ENCODE data around the gene LAMP5. TPM values are rescaled to one million over a fixed set of nuclear protein-coding genes. Genes with fewer than 3 reads are reported as not detected.

LAMP5 gene, protein sequence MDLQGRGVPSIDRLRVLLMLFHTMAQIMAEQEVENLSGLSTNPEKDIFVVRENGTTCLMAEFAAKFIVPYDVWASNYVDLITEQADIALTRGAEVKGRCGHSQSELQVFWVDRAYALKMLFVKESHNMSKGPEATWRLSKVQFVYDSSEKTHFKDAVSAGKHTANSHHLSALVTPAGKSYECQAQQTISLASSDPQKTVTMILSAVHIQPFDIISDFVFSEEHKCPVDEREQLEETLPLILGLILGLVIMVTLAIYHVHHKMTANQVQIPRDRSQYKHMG
- total RNA-seq: not detected

DNA sequence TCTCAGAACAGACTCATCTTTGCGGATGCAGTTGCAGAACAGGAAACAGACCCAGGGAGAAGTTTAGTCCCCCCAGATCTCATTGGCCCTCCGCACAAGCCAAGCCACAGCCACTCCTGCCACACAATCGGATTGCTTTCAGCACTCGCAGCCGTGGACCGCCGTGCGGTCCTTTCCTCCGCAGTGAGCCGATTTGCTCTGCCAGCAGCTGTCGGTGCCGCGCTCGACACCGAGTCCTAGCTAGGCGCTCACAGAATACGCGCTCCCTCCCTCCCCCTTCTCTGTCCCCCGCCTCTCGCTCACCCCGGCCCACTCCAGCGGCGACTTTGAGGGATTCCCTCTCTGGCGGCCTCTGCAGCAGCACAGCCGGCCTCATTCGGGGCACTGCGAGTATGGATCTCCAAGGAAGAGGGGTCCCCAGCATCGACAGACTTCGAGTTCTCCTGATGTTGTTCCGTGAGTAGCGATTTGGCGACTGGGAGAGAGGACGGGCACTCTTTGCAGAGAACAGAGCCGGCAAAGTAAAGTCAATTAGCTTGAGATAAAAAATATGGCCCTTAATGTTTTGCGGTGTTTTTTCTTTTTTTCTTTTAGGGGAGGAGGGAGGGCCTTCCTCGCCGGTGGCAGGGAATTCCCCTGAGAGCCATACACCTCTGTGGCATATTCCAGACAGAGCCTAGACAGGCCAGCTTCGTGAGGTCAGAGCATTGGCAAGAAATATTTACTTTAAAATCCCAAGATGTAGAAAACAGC, at the start of gene LAMP5:
Gene LAMP5 (plus strand): TSS at position 130 of the 753 bp plus-strand sequence. CDS start 263 bp downstream, at position 393.
- CTCF ChIA-PET: interaction anchor here (1.4 kb wide), 1 partner anchor 106 kb away, joined by 4 read pairs; no protein-coding TSS in a partner anchor
- intact Hi-C loops (cut with DNase I, micrococcal nuclease): no loop called here

DNA sequence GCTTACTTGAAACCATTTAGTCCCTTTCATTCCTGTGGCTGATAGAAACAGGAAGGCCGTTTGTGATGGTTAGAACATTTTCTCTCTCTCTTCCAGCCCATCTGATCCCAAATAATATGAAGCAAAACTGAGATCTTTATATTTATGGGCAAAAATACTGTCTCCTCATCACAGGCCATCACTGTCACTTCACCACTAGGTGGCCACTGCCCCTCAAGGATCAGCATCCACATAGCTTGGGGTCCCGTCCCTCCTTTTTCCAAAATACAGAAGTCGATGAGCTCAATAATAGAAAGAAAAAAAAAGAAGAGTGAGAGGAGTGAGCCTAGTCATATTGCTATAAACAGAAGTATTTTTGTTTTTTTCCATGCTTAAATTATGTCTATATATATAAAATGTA, 46.4 kb upstream of the LAMP5 start:
- DNase-seq (no peak), ATAC-seq (no peak)
- CTCF ChIA-PET: no interaction called here
- no peaks in the 10 kb centered on the region for H3K4me1 Mint-ChIP-seq
- H3K36me3 Mint-ChIP-seq (ENCODE audit: low read depth): no peaks in the 10 kb centered on the region
- no peak overlapping the region for H3K27ac Mint-ChIP-seq
- H3K27me3 Mint-ChIP-seq: no peaks in the 10 kb centered on the region
- H3K4me3 Mint-ChIP-seq: no peak overlapping the region
- intact Hi-C loops (cut with DNase I, micrococcal nuclease): no loop called here
- POLR2A ChIA-PET: no interaction called here
- peaks cover 3% of the 10 kb centered on the region for H3K9me3 Mint-ChIP-seq (ENCODE audit: low read depth)

More for the DNA sequence above, at the start of gene LAMP5:
- H3K36me3 Mint-ChIP-seq (ENCODE audit: low read depth): no peaks in the 10 kb centered on the region
- no peak within 1 kb of the TSS for H3K27ac Mint-ChIP-seq
- no peak within 1 kb of the TSS for H3K4me3 Mint-ChIP-seq
- no peaks in the 10 kb centered on the region for H3K4me1 Mint-ChIP-seq
- peaks cover 60% of the 10 kb centered on the region for H3K27me3 Mint-ChIP-seq
- POLR2A ChIA-PET: no interaction called here
- H3K9me3 Mint-ChIP-seq (ENCODE audit: low read depth): no peaks in the 10 kb centered on the region
- DNase-seq: no peak
- ATAC-seq: no peak

DNA sequence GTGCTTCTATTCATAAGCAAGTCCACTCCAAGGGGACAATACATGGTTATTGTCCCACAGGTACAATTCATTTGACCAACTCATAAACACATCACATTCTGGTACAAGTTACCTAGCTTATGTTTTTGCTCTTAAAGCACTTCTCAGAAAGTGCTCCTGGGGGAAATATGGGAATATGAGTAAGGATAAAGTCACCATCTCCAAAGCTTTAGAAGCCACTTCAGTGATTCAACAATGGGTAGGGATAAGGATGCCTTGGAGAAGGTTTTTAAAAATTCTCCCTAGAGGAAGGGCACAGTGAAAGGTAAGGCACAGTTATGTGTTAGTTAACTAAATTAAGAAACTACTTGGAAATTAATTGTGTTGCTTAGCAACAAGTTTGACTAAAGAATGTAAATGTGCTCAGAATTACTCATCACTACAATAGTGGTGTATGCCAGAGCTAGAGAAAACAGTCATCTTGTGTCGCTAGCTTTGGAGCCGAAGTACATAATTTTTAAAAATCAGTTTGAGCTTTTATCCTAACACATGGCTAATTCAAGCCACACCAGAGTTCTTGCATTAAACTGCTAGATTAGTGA, 39.5 kb upstream of the LAMP5 start:
- no peaks in the 10 kb centered on the region for H3K4me1 Mint-ChIP-seq
- H3K9me3 Mint-ChIP-seq (ENCODE audit: low read depth): no peaks in the 10 kb centered on the region
- ChIA-PET POLR2A (no interaction called here), CTCF (interaction anchor here (0.8 kb wide), 1 partner anchor 14 kb away, joined by 3 read pairs; no protein-coding TSS in a partner anchor)
- H3K4me3 Mint-ChIP-seq: no peak overlapping the region
- no peak for DNase-seq
- no peaks in the 10 kb centered on the region for H3K36me3 Mint-ChIP-seq (ENCODE audit: low read depth)
- no peak overlapping the region for H3K27ac Mint-ChIP-seq
- intact Hi-C loops (cut with DNase I, micrococcal nuclease): no loop called here
- H3K27me3 Mint-ChIP-seq: no peaks in the 10 kb centered on the region
- ATAC-seq: no peak

DNA sequence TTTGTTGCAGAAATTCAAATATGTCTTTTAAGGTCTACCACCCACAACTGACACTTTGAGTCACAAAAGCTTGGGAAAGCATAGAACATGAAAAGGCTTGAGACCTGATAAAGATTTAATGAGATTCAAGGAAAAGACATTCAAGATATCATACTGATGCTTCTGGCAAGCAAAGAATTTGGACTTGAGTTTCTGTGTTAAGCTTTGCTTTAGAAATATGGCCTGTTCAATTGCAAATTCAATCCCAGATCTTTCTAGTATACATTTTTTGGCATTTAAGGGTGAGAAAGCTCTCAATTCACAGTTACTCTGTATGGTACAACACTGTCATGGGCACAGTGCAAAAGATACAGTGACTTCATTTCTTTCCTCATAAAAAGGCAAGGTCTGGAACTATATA, 38.9 kb upstream of the LAMP5 start:
- intact Hi-C loops (cut with DNase I, micrococcal nuclease): no loop called here
- no peak for ATAC-seq

DNA sequence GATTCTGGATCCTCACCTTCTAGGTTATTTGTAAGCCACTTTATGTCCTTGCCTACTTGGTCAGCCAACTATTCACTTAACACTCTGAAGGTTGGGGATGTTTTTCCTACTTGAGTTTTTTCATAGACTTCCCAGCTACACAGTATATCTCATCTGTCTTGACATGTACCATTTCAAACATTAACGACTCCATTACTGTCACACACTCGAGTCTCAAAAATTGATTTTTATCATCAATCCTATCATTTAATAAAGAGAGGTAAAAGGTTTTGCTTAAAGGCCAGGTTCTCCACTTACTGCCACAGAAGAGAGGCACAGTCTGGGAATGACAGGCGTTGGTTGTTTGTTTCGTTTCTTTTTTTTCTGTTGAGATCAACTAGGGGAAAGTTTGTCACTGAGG, 38.2 kb upstream of the LAMP5 start:
- H3K36me3 Mint-ChIP-seq (ENCODE audit: low read depth): no peaks in the 10 kb centered on the region
- CTCF ChIA-PET: interaction anchor here (0.9 kb wide), 1 partner anchor 23 kb away, joined by 3 read pairs; no protein-coding TSS in a partner anchor

More for the DNA sequence above, 38.9 kb upstream of the LAMP5 start:
- H3K4me3 Mint-ChIP-seq: no peak overlapping the region
- H3K9me3 Mint-ChIP-seq (ENCODE audit: low read depth): no peaks in the 10 kb centered on the region
- no peak for DNase-seq
- ChIA-PET POLR2A (no interaction called here), CTCF (interaction anchor here (0.8 to 0.9 kb wide), 2 partner anchors 13 to 23 kb away, joined by 3 read pairs; no protein-coding TSS in a partner anchor)
- H3K27ac Mint-ChIP-seq: no peak overlapping the region
- no peaks in the 10 kb centered on the region for H3K27me3 Mint-ChIP-seq
- no peaks in the 10 kb centered on the region for H3K36me3 Mint-ChIP-seq (ENCODE audit: low read depth)
- no peaks in the 10 kb centered on the region for H3K4me1 Mint-ChIP-seq

DNA sequence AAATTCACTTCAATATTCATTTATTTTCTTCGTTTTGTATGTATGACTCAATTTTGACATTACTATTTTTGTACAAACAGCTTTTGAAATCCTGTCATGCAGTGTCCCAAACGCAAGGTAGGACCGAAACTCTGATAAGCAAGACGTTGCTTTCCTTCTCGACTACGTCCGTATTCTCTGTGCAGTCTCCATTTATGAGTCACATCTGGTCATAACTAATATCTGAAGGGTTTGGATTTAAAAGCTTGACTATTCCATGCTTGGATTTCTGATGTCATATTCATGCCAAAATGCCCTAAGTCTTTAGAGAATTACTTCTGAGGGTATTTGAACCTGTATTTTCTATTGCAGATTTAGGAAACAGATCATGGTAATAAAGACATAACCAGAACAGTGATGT, 37.8 kb upstream of the LAMP5 start:
- Mint-ChIP-seq H3K27me3 (peaks cover 3% of the 10 kb centered on the region), H3K27ac (no peak overlapping the region), H3K4me1 (no peaks in the 10 kb centered on the region), H3K9me3 (ENCODE audit: low read depth) (no peaks in the 10 kb centered on the region), H3K4me3 (no peak overlapping the region), H3K36me3 (ENCODE audit: low read depth) (no peaks in the 10 kb centered on the region)
- ChIA-PET CTCF (interaction anchor here (0.9 kb wide), 1 partner anchor 22 kb away, joined by 3 read pairs; no protein-coding TSS in a partner anchor), POLR2A (no interaction called here)
- intact Hi-C loops (cut with DNase I, micrococcal nuclease): no loop called here
- ATAC-seq: no peak
- DNase-seq: no peak

More for the DNA sequence above, 38.2 kb upstream of the LAMP5 start:
- Mint-ChIP-seq H3K4me1 (no peaks in the 10 kb centered on the region), H3K27me3 (peaks cover 3% of the 10 kb centered on the region), H3K9me3 (ENCODE audit: low read depth) (no peaks in the 10 kb centered on the region), H3K4me3 (no peak overlapping the region), H3K27ac (no peak overlapping the region)
- intact Hi-C loops (cut with DNase I, micrococcal nuclease): no loop called here
- no peak for DNase-seq
- POLR2A ChIA-PET: no interaction called here
- ATAC-seq: no peak

DNA sequence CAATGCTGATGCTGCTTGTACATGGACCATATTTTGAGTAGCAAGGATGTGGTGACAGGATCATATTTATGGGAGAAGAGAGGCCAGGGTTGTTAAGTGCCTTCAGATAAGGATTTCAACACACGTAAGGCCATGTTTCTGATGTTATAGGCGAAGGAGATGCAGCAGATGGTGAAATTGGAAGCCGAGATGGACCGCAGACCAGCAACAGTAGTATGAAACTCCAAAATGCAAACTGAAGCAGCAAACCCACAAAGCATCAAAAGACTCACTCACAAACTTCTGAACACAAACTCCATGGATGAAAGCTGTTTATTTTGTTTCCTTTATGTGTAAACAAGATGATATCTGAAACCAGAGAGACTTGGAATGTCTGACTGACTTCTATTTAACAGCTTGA, 35.6 kb upstream of the LAMP5 start:
- DNase-seq (no peak), ATAC-seq (no peak)
- Mint-ChIP-seq H3K9me3 (ENCODE audit: low read depth) (no peaks in the 10 kb centered on the region), H3K27me3 (peaks cover 3% of the 10 kb centered on the region), H3K4me3 (no peak overlapping the region), H3K27ac (no peak overlapping the region), H3K4me1 (no peaks in the 10 kb centered on the region), H3K36me3 (ENCODE audit: low read depth) (no peaks in the 10 kb centered on the region)
- intact Hi-C loops (cut with DNase I, micrococcal nuclease): no loop called here
- ChIA-PET CTCF (no interaction called here), POLR2A (no interaction called here)

DNA sequence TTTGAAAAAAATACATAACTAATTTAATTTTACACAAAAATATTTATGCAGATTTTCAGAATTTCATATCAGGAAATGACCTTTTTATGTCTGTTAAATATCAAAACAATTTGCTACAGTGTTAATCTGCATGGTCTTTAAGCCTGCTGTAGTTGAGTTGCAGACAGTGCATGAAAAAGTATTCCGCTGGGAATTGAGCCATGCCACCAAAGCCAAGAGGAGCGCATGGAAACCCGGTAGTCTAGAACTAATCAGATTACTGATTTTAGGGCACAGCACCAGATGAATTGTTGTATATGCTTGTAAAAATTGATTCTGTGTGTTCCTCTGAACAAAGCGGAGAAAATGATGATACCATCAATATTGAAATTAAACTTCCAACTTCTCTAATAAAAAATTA, 34.3 kb upstream of the LAMP5 start:
- DNase-seq (no peak), ATAC-seq (no peak)
- POLR2A ChIA-PET: no interaction called here
- no peaks in the 10 kb centered on the region for H3K36me3 Mint-ChIP-seq (ENCODE audit: low read depth)
- H3K9me3 Mint-ChIP-seq (ENCODE audit: low read depth): peaks cover 3% of the 10 kb centered on the region
- intact Hi-C loops (cut with DNase I, micrococcal nuclease): no loop called here
- CTCF ChIA-PET: no interaction called here
- peaks cover 4% of the 10 kb centered on the region for H3K27me3 Mint-ChIP-seq
- no peak overlapping the region for H3K4me3 Mint-ChIP-seq
- no peak overlapping the region for H3K27ac Mint-ChIP-seq
- H3K4me1 Mint-ChIP-seq: no peaks in the 10 kb centered on the region

DNA sequence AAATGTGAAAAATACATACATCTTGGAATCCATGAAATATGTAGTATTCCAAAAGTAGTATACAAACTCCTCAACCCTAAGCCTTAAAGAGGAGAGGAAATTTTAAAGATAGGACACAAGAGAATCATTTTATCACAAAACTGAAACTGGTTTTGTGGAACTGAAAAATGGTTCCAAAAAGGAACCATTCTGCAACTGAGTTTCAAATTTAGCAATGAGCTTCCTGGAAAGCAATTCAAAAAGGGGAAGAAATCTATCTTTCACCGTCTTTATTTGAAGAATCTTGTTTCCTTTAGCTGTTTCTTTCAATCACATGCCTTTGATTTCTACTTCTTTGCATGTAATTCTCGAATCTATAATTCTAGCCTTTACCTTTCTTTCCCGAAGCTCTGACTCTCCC, 32.2 kb upstream of the LAMP5 start:
- no peaks in the 10 kb centered on the region for H3K36me3 Mint-ChIP-seq (ENCODE audit: low read depth)
- no peaks in the 10 kb centered on the region for H3K4me1 Mint-ChIP-seq
- ChIA-PET POLR2A (no interaction called here), CTCF (no interaction called here)
- H3K27ac Mint-ChIP-seq: no peak overlapping the region
- intact Hi-C loops (cut with DNase I, micrococcal nuclease): no loop called here
- peaks cover 4% of the 10 kb centered on the region for H3K27me3 Mint-ChIP-seq
- H3K9me3 Mint-ChIP-seq (ENCODE audit: low read depth): peaks cover 3% of the 10 kb centered on the region
- ATAC-seq (no peak), DNase-seq (no peak)
- no peak overlapping the region for H3K4me3 Mint-ChIP-seq

DNA sequence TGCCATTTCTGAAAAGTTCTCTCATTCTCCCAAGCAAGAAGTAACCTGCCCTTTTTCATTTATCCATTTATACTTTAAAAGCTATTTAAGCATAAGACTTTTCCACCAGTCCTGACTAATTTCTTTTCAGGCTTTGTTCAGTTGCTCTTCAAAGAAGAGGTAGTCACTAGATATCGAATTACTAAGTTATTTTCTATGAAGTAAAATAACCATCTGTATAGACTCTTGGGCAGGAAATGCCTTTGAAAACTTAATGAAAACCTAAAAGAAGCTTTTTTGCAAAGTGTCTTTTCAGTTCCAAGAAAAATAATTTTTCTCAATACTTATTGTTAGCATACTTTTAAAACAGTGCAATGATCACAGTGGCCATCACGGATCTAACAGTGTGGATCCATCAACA, 31.3 kb upstream of the LAMP5 start:
- Mint-ChIP-seq H3K9me3 (ENCODE audit: low read depth) (peaks cover 3% of the 10 kb centered on the region), H3K36me3 (ENCODE audit: low read depth) (no peaks in the 10 kb centered on the region), H3K4me3 (no peak overlapping the region), H3K27ac (no peak overlapping the region), H3K27me3 (peaks cover 4% of the 10 kb centered on the region), H3K4me1 (no peaks in the 10 kb centered on the region)
- intact Hi-C loops (cut with DNase I, micrococcal nuclease): no loop called here
- ChIA-PET POLR2A (no interaction called here), CTCF (interaction anchor here (0.7 kb wide), 1 partner anchor 524 kb away, joined by 3 read pairs; no protein-coding TSS in a partner anchor)
- no peak for ATAC-seq
- no peak for DNase-seq

DNA sequence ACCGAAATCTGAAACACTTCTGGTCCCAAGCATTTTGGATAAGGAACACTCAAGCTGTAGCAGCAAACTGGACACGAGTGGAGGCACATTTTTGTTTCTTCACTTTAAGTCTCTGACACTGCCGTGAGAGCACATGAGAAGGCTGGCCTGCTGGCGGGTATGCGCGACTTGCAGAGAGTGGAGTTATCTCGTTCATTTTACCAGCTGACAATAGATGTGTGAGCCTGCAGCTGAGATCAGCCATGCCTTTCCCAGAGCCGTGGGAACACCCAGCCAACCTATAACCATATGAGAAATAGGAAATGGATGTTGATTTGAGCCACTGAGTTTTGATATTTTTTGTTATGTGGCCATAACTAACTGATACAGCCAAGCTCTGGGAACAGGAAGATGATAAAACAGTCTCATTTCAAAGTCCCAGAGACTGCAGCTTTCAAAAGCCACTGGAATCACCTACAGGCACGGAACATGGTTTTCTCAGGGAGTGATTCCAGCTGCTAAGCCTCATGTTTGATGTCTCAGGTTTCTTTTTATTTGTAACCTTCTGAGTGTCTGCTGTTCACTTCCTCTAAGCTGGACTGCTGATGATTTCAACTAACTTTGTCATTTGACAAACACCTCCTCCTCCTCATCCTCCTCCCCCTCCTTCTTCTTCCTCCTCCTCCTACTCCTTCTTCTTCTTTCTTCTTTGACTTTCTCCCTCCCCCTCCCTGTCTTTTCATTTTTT, 28.6 kb upstream of the LAMP5 start:
- H3K4me1 Mint-ChIP-seq: no peaks in the 10 kb centered on the region
- H3K36me3 Mint-ChIP-seq (ENCODE audit: low read depth): no peaks in the 10 kb centered on the region
- no peak overlapping the region for H3K27ac Mint-ChIP-seq
- ATAC-seq (no peak), DNase-seq (no peak)
- ChIA-PET CTCF (no interaction called here), POLR2A (no interaction called here)
- peaks cover 3% of the 10 kb centered on the region for H3K27me3 Mint-ChIP-seq
- H3K9me3 Mint-ChIP-seq (ENCODE audit: low read depth): peaks cover 3% of the 10 kb centered on the region
- no peak overlapping the region for H3K4me3 Mint-ChIP-seq
- intact Hi-C loops (cut with DNase I, micrococcal nuclease): no loop called here

All from activated CD4-positive, alpha-beta T cell treated with anti-CD3 and anti-CD28 coated beads for 36 hours (primary cell).